Activated T-helper 1 cell treated with anti-CD3 and anti-CD28 coated beads, Interleukin-12 subunit alpha, Interleukin-12 subunit beta, Interleukin-2, Interleukin-4 antibody, amounts not matched to agents 30 ng/mL and 10 ng/mL and 1 ng/mL, durations not matched to agents 14 hours and 24 hours and 36 hours (primary cell): ENCODE data around the gene CUTC. TPM values are rescaled to one million over a fixed set of nuclear protein-coding genes. Genes with fewer than 3 reads are reported as not detected.
"Not testable (repeated sequence)": the region's sequence is repeated elsewhere in the genome, so short reads cannot be mapped to it uniquely, and the experiment has no call there.

Source experiments
- DNase-seq: peaks from one replicate; pipeline ENCODE4 v3.0.0; 2021; ENCODE audit warnings: low spot score
- H3K27ac Mint-ChIP-seq: one replicate; pipeline ENCODE4 v1.8.0; 2021; ENCODE audit warnings: mild to moderate bottlenecking, mixed read lengths
- H3K27me3 Mint-ChIP-seq: one replicate; pipeline ENCODE4 v1.8.0; 2022; ENCODE audit warnings: mild to moderate bottlenecking, moderate library complexity, mixed read lengths; ENCODE audit not compliant: insufficient read depth
- H3K36me3 Mint-ChIP-seq: one replicate; pipeline ENCODE4 v1.8.0; 2021; ENCODE audit warnings: low read depth, mixed read lengths
- H3K4me1 Mint-ChIP-seq: one replicate; pipeline ENCODE4 v1.8.0; 2021; ENCODE audit warnings: low read depth, mixed read lengths
- H3K4me3 Mint-ChIP-seq: one replicate; pipeline ENCODE4 v1.8.0; 2021; ENCODE audit warnings: mild to moderate bottlenecking, moderate library complexity, mixed read lengths
- H3K9me3 Mint-ChIP-seq: one replicate; pipeline ENCODE4 v1.8.0; 2021; ENCODE audit warnings: mixed read lengths
- intact Hi-C: fragments of 100-400 bp; cut with micrococcal nuclease; formaldehyde crosslinking; loops from one replicate; pipeline ENCODE4 v1.15.1; 2024
- total RNA-seq: library from RNA; stranded (reverse); gene quantifications from 2 replicates; pipeline ENCODE4 v1.2.3, GENCODE V29; 2022

The CUTC gene
- total RNA-seq, 1 donor from 2014 or later: 42.2 TPM

DNA sequence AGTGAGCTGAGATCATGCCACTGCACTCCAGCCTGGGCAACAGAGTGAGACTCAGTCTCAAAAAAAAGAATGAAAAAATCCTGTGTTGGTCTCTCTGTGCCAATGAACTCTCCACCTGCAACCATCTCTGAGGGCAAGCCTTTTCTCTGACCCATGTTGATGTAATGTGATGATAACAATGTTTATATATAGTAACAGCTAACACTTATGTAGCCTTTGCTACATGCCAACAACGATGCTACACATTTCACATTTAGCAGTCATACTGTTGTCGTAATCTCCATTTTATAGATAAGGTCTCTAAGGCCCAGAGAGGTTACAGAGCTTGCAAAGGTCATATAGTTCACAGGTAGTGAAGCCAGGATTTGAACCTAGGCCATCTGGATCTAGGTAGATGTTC is 11.6 kb upstream of the CUTC start:
- peaks cover 42% of the 10 kb centered on the region for H3K36me3 Mint-ChIP-seq
- H3K4me1 Mint-ChIP-seq: peaks cover 9% of the 10 kb centered on the region
- H3K27me3 Mint-ChIP-seq: no peaks in the 10 kb centered on the region
- intact Hi-C loops: no loop called here
- H3K27ac Mint-ChIP-seq: no peak overlapping the region
- H3K4me3 Mint-ChIP-seq: no peak overlapping the region
- DNase-seq: no peak
- no peaks in the 10 kb centered on the region for H3K9me3 Mint-ChIP-seq

DNA sequence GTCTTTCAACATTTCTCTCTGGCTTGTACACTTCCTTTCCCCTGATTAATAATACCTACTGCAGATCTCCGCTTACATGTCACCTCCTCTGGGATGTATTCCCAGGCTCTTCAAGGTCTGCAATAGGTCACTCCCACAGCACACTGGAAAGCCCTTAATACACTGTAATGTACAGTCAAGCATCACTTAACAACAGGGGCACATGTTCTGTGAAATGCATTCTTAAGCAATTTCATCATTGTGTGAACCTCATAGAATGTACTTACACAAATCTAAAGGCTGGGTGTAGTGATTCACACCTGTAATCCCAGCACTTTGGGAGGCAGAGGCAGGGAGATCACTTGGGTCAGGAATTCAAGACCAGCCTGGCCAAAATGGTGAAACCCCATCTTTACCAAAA is 2.0 kb upstream of the CUTC start:
- H3K27me3 Mint-ChIP-seq: no peaks in the 10 kb centered on the region
- H3K9me3 Mint-ChIP-seq: no peaks in the 10 kb centered on the region
- DNase-seq: no peak
- intact Hi-C loops: loop anchor here (5.0 to 10.0 kb wide), 3 partner anchors 277 to 805 kb away; partner anchors contain the start of genes BLOC1S2, DNMBP and HIF1AN
- H3K27ac Mint-ChIP-seq: no peak overlapping the region
- H3K36me3 Mint-ChIP-seq: peaks cover 27% of the 10 kb centered on the region
- peaks cover 31% of the 10 kb centered on the region for H3K4me1 Mint-ChIP-seq
- peak overlapping the region; percentile 35 for H3K4me3 Mint-ChIP-seq

DNA sequence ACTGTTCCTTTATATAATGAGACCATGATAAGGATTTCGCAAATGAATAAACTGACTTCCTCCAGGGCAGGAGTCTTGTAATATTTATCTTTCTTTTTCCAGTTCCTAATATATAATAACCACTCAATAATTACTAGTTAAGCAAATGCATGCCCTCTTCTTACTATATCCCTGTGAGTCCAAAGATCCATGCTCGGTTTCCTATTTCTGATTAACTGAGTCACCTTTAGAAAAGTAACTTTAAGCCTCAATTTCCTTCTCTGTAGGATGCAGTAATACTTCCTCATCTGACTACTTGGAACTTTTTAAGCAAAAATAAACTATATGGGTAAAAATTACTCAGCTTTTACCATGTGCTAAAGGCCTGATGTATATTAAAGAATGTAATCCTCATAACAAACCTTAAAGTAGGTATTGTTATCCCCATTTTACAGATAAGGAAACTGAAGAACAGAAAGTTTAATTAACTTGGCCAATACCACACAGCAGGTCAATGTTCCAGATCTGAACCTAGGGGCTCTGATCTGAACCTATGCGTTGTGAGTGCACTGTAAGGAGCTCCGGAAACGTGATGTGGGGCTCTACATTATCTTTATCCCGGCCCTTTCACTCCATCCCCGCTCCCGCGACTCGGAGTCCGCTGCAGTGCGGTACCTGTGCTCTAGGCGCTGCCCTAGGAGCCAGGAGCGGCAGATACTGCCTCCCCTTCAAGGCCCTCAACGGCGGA is 565 bp upstream of the CUTC start:
- Mint-ChIP-seq H3K4me3 (peak overlapping the region; percentile 98), H3K36me3 (peaks cover 27% of the 10 kb centered on the region), H3K4me1 (peaks cover 38% of the 10 kb centered on the region), H3K9me3 (no peaks in the 10 kb centered on the region), H3K27me3 (no peaks in the 10 kb centered on the region), H3K27ac (peak overlapping the region; percentile 99)
- no peak for DNase-seq
- intact Hi-C loops: loop anchor here (1.0 to 10.0 kb wide), 7 partner anchors 72 to 803 kb away; partner anchors contain the start of genes BLOC1S2, DNMBP, ENTPD7 and ERLIN1

DNA sequence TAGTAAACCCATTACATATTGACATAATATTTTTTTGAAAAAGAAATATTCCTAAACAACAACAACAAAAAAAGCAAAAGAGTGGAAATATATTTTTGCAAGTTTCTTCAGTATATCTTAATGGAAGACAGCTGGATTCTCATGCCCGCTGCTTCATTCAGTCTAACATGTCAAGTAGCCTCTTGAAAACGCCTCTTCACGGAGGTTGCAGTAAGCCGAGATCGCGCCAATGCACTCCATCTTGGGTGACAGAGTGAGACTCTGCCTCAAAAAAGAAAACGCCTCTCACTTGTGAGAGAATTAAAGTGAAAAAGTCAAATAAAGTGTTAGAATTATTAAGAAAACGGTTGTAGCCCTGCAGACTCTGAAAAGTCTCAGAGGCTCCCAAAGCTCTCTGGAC is 1.3 kb downstream of the CUTC start:
- Mint-ChIP-seq H3K27ac (no peak overlapping the region), H3K4me3 (peak overlapping the region; percentile 79), H3K9me3 (no peaks in the 10 kb centered on the region), H3K4me1 (peaks cover 43% of the 10 kb centered on the region), H3K27me3 (no peaks in the 10 kb centered on the region), H3K36me3 (peaks cover 29% of the 10 kb centered on the region)
- DNase-seq: no peak
- intact Hi-C loops: loop anchor here (2.0 to 10.0 kb wide), 4 partner anchors 274 to 801 kb away; partner anchors contain the start of genes BLOC1S2, DNMBP, ERLIN1 and HIF1AN

- not testable (repeated sequence) for DNase-seq, H3K27ac Mint-ChIP-seq, H3K27me3 Mint-ChIP-seq, H3K9me3 Mint-ChIP-seq
- peaks cover 38% of the 10 kb centered on the region for H3K4me1 Mint-ChIP-seq
- peaks cover 30% of the 10 kb centered on the region for H3K36me3 Mint-ChIP-seq
- intact Hi-C loops: loop anchor here (5.0 to 10.0 kb wide), 3 partner anchors 273 to 801 kb away; partner anchors contain the start of genes BLOC1S2, DNMBP and HIF1AN
- H3K4me3 Mint-ChIP-seq: peak overlapping the region; percentile 79
These were observed 2.1 kb downstream of the CUTC start for GRCh38 chr10:99734111-99734510.

DNA sequence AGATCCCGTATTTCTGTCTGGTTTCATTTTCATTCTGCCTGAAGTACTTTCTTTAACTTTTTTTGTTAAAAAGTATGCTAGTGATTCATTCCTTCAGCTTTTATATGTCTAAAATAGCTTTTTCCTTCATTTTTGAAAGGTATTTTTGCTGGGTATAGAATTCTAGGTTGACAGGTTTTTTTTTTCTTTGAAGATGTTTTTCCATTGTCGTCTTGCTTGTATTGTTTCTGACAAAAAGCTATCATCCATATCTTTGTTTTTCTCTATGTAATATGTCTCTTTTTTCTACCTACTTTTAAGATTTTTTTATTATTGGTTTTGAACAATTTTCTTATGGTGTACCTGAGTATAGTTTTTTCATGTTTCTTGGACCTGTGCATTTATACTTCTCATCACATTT is 8.2 kb downstream of the CUTC start:
- Mint-ChIP-seq H3K27me3 (no peaks in the 10 kb centered on the region), H3K4me1 (peaks cover 36% of the 10 kb centered on the region), H3K36me3 (peaks cover 67% of the 10 kb centered on the region), H3K4me3 (no peak overlapping the region), H3K9me3 (peaks cover 24% of the 10 kb centered on the region), H3K27ac (no peak overlapping the region)
- intact Hi-C loops: no loop called here
- no peak for DNase-seq

DNA sequence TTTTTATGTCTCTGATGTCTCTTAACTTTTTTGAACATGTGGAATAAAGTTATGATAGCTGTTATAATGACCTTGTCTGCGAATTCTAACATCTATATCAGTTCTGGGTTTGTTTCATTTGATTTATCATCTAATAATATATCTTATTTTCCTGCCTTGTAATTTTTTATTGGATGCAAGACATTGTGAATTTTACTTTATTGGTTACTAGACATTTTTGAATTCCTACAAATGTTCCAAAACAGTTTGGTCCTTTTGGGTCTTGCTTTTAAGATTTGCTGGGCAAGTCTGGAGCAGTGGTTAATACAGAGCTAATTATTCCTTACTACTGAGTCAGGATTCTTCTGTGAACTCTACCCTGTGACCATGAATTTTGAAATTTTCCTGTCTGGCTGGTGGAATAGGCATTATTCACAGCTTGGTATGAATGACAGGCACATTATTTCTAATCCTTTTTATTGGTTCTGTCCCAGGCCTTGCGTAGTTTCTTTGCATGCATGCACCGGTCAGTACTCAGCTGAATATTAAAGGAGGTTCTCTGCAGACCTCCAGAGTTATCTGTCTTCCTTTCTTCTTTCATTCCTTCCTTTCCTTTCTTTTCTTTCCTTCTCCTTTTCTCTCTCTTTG is 9.0 kb downstream of the CUTC start:
- no peak overlapping the region for H3K4me3 Mint-ChIP-seq
- H3K36me3 Mint-ChIP-seq: peaks cover 66% of the 10 kb centered on the region
- intact Hi-C loops: no loop called here
- peaks cover 24% of the 10 kb centered on the region for H3K9me3 Mint-ChIP-seq
- no peak overlapping the region for H3K27ac Mint-ChIP-seq
- no peak for DNase-seq
- peaks cover 32% of the 10 kb centered on the region for H3K4me1 Mint-ChIP-seq
- H3K27me3 Mint-ChIP-seq: no peaks in the 10 kb centered on the region

DNA sequence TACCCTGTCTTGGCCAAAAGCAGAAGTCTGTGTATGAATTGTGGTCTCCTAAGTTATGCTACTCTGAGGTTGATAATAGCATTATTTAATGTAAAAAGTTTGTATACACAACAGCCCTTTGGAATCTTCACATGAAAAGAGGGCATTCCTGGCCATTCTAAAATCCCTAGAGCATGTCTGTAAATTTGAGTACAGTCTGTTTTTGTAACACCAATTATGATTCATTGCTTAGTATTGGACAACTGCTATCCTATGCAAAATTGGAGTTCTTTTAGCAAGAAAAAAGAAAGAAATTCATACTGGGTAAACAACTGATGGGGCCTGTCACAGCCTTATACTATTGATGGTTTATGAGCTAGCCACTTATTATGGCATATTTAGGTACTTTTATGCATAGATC is 10.2 kb downstream of the CUTC start:
- H3K27ac Mint-ChIP-seq: no peak overlapping the region
- intact Hi-C loops: no loop called here

GRCh38 chr10:99742701-99743100 is 10.7 kb downstream of the CUTC start:
- Mint-ChIP-seq H3K27ac (no peak overlapping the region), H3K36me3 (peaks cover 59% of the 10 kb centered on the region), H3K27me3 (no peaks in the 10 kb centered on the region), H3K4me1 (peaks cover 22% of the 10 kb centered on the region), H3K9me3 (peaks cover 24% of the 10 kb centered on the region), H3K4me3 (no peak overlapping the region)
- intact Hi-C loops: no loop called here
- no peak for DNase-seq

More for the DNA sequence above, 10.2 kb downstream of the CUTC start:
- H3K9me3 Mint-ChIP-seq: peaks cover 24% of the 10 kb centered on the region
- no peak overlapping the region for H3K4me3 Mint-ChIP-seq
- peaks cover 26% of the 10 kb centered on the region for H3K4me1 Mint-ChIP-seq
- DNase-seq: no peak
- peaks cover 63% of the 10 kb centered on the region for H3K36me3 Mint-ChIP-seq
- H3K27me3 Mint-ChIP-seq: no peaks in the 10 kb centered on the region

GRCh38 chr10:99743841-99744240 is 11.8 kb downstream of the CUTC start:
- intact Hi-C loops: no loop called here
- Mint-ChIP-seq H3K4me1 (peaks cover 22% of the 10 kb centered on the region), H3K27me3 (no peaks in the 10 kb centered on the region), H3K4me3 (no peak overlapping the region), H3K36me3 (peaks cover 61% of the 10 kb centered on the region), H3K27ac (no peak overlapping the region), H3K9me3 (peaks cover 24% of the 10 kb centered on the region)
- no peak for DNase-seq

DNA sequence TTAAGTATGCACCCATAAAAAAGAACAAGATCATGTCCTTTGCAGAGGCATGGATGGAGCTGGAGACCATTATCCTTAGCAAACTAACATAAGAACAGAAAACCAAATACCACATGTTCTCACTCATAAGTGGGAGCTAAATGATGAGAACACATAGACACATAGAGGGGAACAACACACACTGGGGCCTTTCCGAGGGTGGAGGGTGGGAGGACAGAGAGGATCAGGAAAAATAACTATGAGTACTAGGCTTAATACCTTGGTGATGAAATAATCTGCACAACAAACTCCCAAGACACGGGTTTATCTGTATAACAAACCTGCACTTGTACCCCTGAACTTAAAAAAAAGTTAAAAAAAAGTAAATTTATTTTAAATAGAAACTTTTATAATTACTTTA is 14.1 kb downstream of the CUTC start:
- DNase-seq, H3K4me3 Mint-ChIP-seq, intact Hi-C loops, H3K27ac Mint-ChIP-seq, H3K9me3 Mint-ChIP-seq, H3K27me3 Mint-ChIP-seq: not testable (repeated sequence)
- Mint-ChIP-seq H3K36me3 (peaks cover 52% of the 10 kb centered on the region), H3K4me1 (peaks cover 22% of the 10 kb centered on the region)

DNA sequence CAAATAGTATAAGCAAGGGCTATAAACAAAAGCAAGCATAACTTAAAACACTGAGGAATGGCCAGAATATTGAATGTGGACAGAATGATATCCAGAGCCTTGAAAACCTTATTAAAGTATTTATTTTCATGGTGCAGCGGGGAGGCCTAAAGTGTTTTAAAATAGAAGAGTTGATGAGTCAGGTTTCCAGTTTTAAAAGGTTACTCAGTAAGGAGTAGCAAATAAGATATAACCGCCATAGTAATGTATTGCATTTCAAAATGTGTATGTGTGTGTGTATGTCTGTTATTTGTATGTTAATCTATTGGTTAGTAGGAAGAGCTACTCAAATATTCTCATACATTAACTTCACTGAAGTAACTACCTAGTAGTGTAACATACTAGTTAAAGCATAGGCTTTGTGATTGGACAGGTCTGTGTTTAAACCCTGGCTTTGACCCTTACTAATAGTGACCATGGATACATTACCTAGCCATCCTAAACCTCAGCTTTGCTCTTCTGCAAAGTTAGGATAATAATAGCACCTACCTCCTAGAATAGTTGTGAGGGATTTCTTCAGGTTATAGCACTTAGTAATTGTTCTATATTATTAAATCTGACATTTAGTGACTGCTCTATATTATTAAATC is 16.9 kb downstream of the CUTC start:
- no peaks in the 10 kb centered on the region for H3K9me3 Mint-ChIP-seq
- peaks cover 43% of the 10 kb centered on the region for H3K36me3 Mint-ChIP-seq
- intact Hi-C loops: no loop called here
- H3K4me1 Mint-ChIP-seq: peaks cover 4% of the 10 kb centered on the region
- H3K27ac Mint-ChIP-seq: no peak overlapping the region
- DNase-seq: no peak
- no peaks in the 10 kb centered on the region for H3K27me3 Mint-ChIP-seq
- no peak overlapping the region for H3K4me3 Mint-ChIP-seq

GRCh38 chr10:99750641-99751040 is 18.6 kb downstream of the CUTC start:
- Mint-ChIP-seq H3K27me3 (no peaks in the 10 kb centered on the region), H3K4me1 (no peaks in the 10 kb centered on the region), H3K27ac (no peak overlapping the region), H3K4me3 (no peak overlapping the region), H3K36me3 (peaks cover 50% of the 10 kb centered on the region), H3K9me3 (no peaks in the 10 kb centered on the region)
- no peak for DNase-seq
- intact Hi-C loops: no loop called here
